Activated CD8-positive, alpha-beta memory T cell treated with anti-CD3 and anti-CD28 coated beads for 1 hour (primary cell): ENCODE results near the gene DUSP6.

Experiments
- DNase-seq, 2 donors: peaks; one replicate each; pipeline ENCODE4 v3.0.0-alpha.2; 2020; ENCODE audit warnings: low read depth in 1 of 2; ENCODE audit errors: extremely low read depth in 1 of 2

The DUSP6 gene, protein sequence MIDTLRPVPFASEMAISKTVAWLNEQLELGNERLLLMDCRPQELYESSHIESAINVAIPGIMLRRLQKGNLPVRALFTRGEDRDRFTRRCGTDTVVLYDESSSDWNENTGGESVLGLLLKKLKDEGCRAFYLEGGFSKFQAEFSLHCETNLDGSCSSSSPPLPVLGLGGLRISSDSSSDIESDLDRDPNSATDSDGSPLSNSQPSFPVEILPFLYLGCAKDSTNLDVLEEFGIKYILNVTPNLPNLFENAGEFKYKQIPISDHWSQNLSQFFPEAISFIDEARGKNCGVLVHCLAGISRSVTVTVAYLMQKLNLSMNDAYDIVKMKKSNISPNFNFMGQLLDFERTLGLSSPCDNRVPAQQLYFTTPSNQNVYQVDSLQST

DNA sequence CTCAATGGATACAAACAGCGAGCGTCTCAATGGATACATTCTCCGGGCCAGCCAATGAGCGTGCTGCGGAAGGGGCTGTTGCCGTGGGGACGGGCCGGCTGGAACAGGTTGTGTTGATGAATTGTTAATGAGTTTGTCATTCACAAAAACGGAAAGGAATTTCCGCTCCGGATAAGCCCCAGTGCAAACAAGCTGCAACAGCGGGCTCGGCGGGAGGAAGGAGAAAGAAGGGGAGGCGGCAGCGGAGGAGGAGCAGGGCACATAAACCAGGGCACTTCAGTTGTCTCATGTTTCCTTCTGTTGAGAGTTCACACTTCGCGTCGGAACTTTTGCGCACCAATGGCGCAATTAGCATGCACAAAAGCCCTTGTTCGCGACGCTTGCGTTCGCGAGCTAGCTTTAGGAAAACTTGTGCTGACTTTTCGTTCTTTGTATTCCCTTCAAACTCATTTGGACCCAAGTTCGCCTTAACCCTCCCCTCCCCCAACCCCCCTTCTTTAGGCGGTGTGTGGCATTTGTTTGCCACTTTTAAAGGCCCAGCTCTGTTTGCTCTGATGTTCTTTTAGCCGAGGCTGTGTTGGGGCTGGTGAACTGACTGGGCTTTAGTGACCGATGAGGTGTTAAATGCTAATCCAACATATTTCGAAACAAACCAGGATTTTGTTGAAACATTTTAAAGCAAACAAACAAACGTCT is at the start of gene DUSP6:
DUSP6 (minus strand) TSS at position 10 of the 696 bp plus-strand sequence. CDS start 462 bp downstream, outside the sequence.
- peak; percentile 39 to 64 for DNase-seq

DNA sequence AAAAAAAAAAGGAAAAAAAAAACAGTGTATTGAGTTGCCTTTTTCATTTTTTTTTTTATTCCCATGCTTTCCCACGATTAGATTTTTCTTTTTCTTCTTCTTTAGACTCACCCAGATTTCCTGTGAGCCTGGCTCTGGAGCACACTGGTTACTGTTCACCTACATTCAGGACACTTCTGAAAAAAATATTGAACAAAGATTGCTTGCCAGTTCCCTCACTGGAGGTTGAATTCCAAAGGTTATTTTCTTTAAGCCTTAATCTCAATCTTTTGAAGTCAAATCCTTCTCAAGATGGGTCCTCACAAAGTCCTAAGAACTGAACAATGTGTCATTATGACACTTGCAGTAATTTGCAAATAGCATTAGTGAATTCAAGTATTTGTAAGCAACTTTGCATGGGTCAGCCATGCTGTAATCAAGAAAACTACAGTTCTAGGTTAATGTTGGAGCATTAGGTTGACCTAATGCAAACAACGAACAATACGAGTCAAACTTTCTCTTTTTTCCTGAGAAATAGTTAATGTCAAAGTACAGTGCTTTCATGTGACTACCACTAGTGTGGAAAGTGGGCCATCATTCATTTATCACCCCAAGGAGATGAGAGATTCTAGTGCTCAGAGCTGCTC is 49.2 kb upstream of the DUSP6 start:
- DNase-seq: no peak

DNA sequence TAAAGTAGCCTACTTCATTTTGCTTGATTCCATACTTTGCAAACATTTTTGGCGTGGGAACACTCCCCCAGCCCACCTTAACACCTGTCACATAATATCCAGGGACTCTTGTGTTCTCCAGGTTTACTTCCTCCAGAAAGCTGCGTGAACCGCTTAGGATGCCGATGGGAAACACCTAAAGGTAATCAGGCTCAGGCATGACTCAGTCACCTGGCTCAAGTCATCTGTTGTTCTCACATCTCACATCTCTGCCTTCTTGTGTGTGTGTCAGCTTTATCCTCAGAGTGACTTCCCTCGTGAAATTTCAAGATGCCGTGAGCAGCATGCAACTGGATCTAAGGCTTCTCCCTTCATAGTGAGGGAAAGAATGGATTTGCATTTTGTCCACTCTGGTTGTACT is 48.1 kb upstream of the DUSP6 start:
- no peak for DNase-seq

DNA sequence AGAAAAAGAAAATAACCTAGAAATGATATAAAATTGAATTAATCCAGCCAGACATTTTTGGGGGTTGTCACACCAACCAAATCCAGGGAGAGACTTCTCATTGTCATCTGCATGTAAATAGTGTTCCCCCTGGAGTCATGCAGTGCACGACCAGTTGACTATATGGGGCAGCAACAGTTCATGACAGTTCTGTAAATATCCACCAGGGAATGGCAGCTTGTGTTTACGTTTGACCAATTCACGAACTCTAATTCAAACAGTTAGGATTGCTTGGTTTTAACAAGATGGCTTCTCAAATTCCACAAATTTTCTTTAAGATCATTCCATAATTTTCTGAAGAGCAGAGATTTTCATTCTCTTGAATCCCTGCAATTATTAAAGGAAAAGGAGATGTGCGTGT is 43.4 kb upstream of the DUSP6 start:
- no peak for DNase-seq

DNA sequence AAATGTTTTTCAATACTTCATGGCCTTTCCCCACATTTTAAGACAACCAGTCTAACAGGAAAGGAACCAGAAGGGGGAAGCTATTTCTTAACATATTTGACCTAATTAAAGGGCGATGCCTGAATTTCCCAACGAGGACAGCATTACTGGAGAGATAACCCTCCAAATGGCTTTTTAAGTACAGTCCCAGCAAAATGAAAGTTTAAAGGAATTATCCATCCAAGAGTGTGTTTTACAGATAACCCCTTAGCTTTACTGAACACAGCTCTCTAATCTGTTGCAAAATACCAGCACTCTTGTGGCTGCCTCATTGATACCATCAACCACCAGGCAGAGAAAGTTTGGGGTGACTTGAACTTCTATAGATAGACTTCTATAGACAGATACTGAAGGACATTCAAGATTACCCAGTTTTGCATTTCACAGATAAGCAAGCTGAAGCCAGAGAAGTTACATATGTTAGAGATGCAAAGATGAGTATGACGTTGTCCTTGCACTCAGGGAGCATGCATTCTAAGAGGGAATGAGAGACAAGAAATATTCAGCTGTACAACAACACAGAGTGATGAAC is 41.3 kb upstream of the DUSP6 start:
- DNase-seq: no peak

DNA sequence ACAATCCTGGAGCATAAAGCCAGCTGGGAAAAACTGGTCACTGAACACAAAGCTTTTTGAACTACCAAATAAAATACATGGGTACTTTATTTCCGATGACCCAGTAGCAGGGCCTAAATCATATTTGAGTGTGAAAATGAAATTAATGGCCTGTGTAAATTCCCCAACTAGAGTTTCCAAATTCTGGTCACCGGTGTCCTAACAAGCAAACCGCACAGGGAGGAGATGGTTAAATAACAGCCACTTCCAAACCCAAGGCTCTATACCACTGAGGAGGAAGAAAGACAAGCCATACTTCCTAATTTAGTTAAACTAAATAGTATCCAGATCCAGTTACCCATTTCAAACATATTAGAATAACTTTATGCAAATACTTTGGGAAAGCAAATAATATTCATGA is 40.1 kb upstream of the DUSP6 start:
- no peak for DNase-seq

DNA sequence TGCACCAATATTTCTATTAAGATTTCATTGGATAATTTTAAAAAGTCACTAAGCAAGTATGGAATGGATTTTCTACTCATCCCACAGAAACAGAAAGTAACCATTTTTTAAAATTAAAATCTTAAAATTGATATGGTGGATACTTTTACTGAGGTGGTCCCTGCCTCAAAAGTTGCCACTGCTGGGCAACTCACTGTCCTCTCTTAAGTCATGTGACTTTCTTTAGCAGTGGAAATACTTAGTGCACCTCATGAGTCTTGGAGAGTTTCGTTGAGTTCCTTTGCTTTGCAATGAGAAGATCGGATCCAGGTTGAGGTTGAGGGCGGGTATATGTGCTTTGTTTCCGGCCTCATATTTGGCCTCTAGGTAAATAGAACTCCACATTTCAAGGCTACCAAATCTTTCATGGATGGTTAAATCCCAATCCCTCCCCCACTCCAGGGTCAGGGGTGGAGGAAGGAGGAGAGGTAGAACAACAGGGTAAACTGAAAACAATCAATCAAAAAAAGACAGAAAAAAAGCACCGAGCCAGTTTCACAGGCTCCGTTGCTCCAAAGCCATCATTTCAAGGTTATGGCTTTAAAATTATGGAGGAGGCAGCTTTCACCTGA is 39.5 kb upstream of the DUSP6 start:
- no peak for DNase-seq

DNA sequence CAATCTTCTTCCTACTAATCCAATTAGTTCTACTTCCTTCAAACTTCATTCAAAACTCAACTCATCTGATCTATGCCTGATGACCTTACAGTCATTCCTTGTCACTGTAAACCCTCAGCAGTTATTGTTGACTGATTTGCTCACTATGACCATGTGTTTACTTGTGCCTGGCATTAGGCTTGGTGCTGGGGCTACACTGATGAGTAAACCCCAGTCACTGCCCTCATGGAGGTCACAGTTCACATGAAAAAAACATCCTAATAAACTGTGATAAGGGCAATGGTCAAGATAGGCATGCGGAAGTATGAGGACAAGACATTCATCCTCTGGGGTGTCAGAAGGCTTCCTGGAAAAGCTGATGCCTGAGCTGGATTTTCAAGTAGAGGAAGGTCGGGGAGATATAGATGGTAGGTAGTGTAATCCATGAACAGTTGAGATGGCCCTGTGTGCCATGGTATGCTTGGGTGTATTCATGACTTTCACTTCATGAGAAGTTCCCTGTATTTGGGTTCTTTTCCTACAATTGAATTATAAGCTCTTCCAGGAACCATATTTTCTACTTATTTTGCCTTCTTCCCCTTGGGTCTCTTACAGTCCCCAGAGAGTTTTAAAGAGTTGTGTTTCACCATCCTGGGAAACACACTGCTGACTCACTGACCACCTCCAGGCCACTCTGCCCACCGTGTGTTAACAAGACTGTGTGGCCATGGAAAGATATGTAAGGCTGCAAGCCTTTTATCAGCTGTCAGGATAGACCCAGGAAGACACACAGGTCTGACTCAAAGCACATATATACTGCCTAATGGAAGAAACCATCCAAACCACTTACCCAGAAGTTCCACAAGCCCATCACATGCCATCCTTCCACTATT is 38.7 kb upstream of the DUSP6 start:
- DNase-seq: no peak

DNA sequence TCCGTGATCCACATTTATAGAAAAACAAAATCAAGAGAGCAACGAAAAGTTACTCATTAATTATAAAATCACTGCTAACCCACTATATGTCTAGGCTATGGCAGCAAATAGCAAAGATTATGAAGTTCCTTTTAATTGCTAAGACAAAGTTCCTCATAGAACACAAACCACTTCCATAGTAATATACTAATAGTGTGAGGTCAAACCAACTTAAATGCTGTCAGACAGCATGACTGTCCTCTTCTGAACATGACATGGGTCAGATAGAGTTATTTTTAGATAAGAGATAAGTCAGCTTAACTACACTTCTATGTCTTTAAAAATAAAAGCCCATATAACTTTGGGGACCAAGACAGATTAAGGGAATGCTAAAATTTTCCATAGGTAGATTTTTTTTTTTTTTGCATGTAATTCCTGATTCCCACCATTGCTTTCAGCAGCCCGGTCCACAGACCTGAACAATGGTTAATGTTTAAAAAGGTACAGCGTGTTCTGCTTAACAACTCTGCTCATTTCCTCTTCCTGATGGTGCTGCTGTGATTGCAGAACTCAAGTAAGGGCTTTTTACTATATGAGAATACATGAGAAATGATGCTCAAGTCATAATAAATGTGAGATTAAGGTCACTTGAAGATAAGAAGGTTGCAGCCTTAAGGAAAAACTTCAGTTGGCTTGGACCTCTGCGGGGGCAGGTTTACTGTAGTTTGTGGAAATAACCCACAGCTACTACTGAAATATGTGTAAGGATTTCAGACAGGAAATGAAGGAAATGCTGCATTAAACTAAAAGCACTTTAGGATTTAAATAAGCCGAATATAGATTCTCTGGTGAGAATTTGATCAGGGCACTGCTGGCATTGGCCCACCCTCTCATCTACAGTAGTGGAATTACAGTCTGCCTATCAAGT is 37.7 kb upstream of the DUSP6 start:
- no peak for DNase-seq

DNA sequence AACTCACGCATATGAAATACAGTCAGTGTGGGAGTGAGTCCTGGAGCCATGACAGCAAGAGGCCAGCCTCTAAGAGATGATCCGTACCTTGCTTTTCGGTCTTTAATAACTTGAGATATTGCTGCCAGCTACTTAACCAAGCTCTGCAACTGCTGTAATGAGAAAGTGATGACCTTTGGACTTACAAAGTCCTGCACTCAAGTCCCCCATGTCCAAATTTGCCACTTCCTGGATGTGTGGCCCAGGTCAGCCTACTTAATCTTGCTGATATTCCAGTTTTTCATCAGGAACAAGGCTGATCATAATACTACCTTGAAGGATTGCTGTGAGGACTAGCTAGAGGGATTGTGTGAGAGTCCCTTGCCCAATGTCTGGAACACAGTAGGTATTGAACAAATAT is 33.8 kb upstream of the DUSP6 start:
- no peak for DNase-seq

DNA sequence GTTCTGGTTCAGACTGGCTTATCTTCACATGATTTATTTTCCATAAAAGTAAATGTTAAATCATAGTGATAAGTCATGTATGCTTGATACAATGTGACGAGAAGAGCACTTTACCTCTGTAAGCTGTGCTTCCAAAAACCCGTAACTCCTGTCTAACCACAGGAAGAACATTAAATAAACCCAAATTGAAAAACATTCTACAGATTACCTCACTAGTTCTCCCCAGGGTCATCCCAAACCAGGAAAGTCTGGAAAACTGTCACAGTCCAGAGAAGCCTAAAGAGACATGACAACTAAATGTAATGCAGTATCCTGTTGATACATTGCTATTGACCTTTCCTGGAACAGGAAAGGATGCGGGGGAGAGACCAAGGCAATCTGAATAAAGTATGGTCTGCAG is 32.5 kb upstream of the DUSP6 start:
- DNase-seq: no peak

DNA sequence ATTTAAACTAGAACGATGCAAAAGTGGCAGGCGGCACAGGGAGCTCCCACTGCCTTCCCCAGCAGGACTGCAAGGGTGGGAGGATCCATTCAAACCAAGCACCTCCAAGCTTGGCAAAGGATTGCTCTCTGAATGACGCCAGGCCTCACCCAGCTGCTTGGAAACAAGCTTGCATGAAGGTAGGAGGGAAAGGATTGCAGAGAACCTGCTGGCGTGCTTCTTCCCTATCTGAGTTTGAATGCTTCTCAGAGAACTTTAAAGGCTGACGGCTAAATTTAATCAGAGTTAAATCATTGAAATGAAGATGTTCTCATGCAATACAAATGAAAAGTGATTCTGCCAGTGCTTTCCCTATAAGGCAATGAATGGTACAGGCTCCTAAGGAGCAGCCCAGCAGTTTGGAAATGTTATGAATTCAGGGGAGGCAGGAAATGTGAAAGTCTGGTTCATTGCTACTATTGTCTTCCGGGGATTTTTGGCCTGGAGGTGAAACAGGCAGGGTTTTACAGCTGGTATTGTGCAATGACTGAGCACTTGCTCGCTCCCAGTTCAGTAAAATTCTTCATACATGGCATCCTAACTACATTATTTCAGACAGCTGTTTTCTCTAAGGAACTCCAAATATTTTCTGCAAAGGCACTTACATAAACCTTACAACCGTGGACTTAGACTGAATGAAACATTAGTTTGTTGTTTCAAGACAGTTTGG is 31.9 kb upstream of the DUSP6 start:
- DNase-seq: no peak

DNA sequence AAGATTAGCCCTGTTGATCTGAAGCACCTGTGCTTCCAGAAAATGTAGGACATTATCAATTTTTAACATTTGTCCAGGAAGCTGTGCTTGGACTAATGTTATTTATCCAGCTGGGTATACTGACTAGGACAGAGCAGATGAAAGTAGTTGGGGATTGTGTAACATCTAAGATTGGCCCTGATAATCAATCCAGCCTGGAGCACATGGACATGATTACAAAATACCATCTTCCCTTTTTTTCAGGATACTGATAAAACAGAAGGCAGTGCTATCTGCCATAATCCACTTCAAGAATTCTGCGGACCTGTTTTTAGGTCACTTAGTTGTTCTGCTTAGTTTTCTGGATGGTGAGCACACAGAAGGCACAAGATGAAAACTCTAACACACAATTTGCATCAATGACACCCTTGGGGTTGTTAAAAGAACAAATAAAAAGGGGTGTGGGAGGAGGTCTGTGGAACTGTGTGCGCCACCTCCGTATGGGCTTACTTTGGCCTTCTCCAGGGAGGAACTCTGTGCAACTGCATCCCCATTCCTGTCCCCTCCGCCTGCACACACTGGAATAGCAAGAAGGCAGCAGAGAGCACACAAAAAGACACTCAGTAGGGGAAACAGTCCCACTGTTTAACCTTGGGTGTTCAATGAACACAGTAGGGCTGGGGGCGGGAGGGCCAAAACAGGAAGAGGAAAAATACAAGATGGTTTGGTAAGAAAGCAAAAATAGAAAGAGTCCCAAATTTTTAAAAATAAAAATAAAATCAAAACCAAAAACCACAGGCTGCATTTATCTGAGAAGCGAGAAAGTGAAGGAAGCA is 31.1 kb upstream of the DUSP6 start:
- no peak for DNase-seq

DNA sequence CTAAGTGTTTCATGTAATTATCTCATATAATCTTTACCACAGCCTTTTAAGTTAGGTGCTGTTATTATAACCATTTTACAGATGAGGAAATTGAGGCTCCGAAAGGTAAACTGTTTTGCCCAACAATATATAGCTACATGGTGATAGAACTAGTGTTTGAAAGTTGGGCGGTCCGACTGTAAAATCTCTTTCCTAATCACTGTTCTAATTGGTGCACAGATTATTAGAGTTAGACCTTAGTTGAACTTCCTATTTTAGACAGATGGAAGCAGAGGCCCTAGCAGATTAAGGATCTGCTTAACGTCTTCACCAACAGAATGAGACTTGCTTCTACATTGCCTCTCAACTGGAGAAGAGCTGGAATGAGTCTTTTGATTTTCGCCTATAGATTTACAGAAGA is 30.0 kb upstream of the DUSP6 start:
- DNase-seq: no peak

DNA sequence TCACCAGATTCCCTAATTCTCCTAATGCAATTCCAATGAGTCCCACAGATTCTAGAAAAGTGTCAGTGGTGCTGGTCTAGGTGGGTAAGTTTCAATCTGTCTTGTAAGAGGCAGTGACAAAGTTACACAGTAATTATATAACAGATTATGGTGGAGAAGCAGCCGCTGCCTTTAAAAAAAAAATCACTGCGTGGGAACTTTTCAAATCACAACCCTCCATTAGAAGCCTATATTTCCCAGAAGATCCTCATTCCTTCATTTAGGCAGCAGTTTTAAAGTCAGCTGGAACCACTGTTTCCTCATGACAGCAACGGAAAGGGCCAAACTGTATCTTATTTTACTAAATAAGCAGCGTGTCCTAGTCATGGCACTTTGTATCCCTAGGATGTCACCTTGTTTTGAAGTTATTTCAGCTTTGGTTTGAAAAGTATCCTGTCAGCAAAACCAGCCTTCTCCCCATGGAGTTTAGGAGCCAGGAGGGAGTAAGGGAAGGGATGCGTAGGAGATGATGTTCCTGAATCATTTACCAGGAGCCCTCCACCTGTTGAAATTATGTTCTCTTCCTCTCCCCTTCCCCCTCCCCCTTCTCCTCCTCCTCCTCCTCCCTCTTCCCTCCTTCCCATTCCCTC is 27.7 kb upstream of the DUSP6 start:
- DNase-seq: no peak

DNA sequence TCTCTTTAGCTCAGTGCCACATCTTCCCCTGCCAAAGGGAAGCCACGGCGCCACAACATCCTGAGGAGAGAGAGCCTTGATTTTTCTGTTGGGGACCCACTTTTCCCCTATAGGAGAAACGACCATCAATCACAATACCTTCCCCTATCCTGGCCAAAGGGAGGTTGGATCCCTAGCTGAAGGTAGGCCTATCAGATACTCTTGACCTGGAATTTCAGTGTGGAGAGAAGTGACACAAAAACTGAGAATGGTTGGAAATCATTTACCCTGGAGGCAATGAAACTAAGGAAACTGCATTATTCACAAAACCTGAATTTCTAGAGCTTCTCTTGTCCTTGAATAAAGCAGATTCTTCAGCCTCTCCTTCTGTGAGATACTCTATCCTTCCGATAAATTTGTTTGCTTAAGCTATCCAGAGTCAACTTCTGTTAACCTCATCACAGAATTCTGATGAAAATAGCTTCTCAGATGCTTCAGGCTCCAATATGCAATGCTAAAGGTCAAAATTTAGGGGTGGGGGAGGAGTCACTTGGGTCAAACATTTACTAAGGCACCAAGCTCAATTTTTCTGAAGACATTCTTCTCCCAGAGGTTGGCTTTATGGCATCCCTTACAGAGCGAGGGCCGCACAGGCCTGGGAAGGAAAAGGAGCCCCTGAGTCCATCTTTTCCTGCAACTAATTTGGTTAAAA is 27.0 kb upstream of the DUSP6 start:
- DNase-seq: no peak

DNA sequence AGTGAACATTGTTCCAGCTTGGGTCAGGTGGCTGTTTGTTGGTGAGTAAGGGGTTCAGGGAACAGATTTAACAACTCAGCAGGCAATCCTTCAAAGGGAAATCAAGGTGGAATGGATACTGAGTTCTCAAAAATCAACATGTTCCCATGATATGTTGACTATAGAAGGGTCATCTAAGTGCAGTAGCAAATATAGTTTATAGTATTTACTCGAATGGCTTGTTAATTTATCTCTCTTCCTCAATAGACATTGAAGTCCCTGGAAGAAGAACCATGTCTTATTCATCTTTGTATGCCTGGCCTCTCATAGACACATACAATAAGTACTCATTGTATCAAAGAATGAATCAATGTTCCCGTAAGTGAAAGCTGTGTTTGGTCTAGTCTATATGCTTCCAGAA is 24.5 kb upstream of the DUSP6 start:
- no peak for DNase-seq
